Right ventricle myocardium superior (tissue), 1 donor: Measurements from ENCODE around the gene SANBR. TPM values are rescaled to one million over a fixed set of nuclear protein-coding genes. Genes with fewer than 3 reads are reported as not detected.

Source experiments
- ATAC-seq: fragments of 200-7000 bp; cut with Tn5 transposase; one replicate; pipeline ENCODE4 v1.9.1; 2020; ENCODE audit warnings: mild to moderate bottlenecking; ENCODE audit not compliant: poor library complexity
- DNase-seq: peaks from one replicate; pipeline ENCODE4 v3.0.0-alpha.2; 2020
- intact Hi-C: fragments of 100-400 bp; cut with DNase I; formaldehyde crosslinking; loops from one replicate; pipeline ENCODE4 v1.11.2; 2022
- total RNA-seq: library from RNA; stranded (reverse); fragmentation: NEBNext Ultra II Directional; extraction: Animal tissue kit (Norgen Biotek cat#: 25700); gene quantifications from one replicate; pipeline ENCODE4 v1.2.1, GENCODE V29; 2021
- donor health status: DM: no; HTN: yes; CAD: no; lungs with severe emphysema.

SANBR gene
- total RNA-seq, 1 donor from 2014 or later: 6.2 TPM

DNA sequence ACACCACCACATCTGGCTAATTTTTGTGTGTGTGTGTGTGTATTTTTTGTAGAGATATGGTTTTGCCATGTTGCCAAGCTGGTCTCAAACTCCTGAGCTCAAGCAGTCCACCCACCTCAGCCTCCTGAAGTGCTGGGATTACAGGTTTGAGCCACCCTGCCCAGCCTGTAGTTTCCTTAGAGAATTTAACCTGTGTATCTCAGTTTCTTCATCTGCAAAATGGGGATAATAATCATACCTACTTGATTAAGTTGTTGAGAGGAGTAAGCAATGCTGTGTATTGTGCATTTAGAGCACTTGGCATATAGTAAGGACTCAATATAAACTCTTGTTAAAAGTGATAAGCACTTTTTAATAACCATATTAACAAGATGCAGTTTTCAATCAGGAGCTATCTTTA, 6.3 kb upstream of the SANBR start:
- ATAC-seq (no peak), DNase-seq (no peak)
- intact Hi-C loops: no loop called here

DNA sequence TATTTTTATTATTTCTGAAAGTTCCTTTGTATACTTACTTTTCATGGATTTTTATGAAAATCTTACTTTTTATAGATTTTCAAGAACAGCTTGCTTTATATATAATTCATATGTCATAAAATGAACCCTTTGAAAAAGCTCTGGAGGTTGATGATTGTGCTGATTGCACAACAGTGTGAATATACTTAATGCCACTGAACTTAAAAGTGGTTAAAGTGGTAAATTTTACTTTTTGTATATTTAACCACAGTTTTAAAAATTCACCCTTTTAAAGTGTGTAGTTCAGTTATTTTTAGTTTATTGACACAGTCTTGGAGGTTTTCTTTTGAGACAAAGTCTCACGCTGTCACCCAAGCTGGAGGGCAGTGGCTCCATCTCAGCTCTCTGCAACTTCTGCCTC, 8.4 kb downstream of the SANBR start:
- ATAC-seq: no peak
- DNase-seq: no peak
- intact Hi-C loops: no loop called here

DNA sequence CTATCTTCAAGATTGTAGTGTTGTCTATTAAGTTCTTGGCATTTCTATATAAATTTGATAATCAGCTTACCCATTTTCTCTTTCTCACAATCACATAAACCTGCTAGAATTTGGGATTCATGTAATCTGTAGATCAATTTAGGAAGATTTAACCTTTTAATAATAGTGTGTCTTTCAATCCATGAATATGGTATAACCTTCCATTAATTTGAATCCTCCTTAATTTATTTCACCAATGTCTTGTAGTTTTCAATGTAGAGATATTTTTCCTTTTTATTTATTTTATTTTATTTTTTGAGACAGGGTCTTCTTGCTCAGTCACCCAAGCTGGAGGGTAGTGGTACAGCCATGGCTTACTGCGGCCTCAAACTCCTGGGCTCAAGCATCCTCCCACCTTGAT, 20.2 kb downstream of the SANBR start:
- intact Hi-C loops: no loop called here
- DNase-seq (no peak), ATAC-seq (no peak)

DNA sequence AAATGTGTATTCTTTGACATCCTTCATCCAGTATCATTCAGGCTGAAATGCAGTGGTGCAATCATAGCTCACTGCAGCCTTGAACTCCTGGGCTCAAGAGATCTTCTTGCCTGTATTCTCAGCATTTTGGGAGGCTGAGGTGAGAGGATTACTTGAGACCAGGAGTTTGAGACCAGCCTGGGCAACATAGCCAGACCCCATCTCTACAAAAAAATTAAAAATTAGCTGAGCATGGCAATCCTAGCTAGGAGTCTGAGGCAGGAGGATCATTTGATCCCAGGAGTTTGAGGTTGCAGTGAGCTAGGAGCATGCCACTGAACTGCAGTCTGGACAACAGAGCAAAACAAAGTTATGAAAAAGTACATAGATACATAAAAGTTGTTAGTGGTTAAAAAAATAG, 24.1 kb downstream of the SANBR start:
- no peak for DNase-seq
- intact Hi-C loops: no loop called here
- ATAC-seq: no peak

DNA sequence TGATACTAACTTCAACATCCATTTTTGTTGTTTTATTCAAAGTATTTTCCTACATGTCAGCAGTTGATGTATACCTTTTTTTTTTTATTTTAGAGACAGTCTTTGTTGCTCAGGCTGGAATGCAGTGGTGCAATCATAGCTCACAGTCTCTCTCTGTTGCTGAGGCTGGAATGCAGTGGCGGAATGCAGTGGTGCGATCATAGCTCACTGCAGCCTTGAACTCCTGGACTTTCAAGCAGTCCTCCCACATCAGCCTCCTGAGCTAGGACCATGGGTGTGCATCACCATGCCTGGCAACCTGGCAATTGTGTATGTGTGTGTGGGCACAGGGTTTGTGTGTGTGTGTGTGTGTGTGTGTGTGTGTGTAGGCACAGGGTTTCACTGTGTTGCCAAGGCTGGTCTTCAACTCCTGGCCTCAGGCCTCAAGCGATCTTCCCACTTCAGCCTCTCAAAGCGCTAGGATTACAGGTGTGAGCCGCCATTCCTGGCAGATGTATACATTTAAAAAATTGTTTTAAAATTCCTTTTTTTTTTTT, 24.8 kb downstream of the SANBR start:
- intact Hi-C loops: no loop called here
- ATAC-seq (no peak), DNase-seq (no peak)

DNA sequence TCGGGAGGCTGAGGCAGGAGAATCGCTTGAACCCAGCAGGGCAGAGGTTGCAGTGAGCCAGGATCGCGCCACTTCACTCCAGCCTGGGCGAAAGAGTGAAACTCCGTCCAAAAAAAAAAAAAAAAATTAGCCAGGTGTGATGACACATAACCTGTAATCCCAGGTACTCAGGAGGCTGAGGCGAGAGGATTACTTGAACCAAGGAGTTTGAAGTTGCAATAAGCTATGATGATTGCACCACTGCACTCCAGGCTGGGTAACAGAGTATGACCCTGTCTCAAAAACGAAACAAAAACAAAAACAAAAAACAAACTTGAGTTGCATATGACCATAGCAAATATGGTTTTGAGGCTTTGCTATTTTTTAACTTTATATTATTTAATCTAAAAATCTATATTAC, 25.8 kb downstream of the SANBR start:
- intact Hi-C loops: no loop called here
- DNase-seq (no peak), ATAC-seq (no peak)

DNA sequence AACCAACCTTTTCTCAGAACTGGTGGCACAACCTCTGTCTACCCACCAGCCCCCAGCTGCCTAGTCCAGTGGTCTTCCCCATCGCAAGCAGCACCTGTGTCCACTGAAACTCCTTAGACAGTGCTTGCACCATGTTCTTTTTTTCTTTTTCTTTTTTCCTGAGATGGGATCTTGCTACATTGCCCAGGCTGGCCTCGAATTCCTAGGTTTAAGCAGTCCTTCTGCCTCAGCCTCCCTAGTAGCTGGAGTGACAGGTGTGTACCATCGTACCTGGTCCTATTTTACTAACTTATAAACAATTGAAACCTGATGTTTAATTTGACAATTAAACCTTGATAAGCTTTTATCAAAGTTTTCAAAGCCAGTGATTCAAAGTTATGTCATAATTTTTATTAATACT, 30.8 kb downstream of the SANBR start:
- intact Hi-C loops: no loop called here
- DNase-seq (no peak), ATAC-seq (no peak)

DNA sequence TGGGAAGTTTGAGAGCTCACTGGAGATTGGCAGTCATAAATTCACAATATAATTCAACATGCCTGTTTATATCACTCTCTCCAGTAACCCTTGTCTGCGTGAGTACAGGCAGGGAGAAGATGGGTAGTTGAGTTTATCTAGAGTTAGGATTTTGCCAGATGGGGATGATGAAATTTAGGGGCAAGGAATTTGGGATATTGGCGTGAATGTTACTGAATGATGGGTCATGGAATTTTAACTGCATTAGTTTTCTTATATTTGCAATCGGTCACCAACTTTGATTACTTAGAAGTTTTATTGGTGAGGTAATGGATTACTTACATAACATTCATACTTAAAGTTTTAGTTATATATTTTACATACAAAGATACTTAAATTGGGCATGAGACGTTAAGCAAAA, 35.1 kb downstream of the SANBR start:
- DNase-seq (no peak), ATAC-seq (no peak)
- intact Hi-C loops: no loop called here

DNA sequence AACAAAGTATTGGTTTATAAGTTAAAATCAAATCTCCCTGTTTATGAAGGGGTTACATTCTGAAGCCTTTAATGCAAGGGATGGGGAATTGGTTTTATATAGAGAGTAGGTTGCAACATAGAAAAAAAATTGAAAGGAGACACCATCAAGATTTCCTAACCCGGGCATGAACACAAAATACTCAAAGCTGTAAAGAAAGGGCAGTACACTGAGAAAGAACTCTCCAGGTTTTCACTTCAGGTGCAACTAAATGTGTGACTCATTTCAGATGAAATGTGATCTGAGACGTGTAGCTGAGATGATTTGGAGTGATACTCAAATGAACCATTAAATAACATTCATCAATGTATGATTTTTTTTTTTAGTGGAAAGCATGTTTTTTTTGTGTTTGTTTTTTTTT, 43.6 kb downstream of the SANBR start:
- intact Hi-C loops: no loop called here
- no peak for ATAC-seq
- DNase-seq: no peak

DNA sequence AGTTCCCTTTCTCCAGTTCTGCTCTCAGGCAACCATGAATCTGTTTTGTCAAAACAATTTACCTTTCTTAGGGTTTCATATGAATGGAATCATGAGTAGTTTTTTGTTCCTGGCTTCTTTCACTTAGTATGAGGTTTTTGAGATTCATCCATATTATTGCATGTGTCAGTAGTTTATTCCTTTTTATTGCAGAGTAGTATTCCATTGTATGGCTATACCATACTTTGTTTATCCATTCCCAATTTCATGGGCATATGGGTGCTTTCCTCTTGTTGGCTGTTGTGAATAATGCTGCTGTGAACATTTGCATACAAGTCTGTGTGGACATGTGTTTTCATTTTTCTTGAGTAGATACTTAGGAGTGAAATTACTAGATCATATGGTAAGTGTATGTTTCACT, 46.0 kb downstream of the SANBR start:
- no peak for DNase-seq
- intact Hi-C loops: no loop called here
- no peak for ATAC-seq

DNA sequence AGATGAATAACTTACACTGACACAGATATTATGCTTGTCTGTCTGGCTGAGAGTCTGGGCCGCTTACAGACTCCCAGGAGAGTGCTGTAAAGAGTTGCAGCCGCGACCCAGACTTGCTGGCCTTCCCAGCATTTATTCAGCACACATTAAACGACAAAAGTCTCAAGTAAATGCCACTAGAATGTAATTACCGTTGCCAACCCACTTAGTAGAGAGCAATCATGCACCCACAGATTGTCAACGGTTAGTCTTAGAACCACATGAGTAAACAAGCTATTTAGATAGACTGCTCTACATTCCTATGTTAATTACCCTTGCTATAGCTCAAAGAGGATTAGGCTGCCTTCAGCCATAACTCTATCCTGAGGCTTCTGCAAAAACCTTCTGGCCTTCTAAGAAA, 48.5 kb downstream of the SANBR start:
- intact Hi-C loops: no loop called here

More for the DNA sequence above, 48.5 kb downstream of the SANBR start:
- ATAC-seq (no peak), DNase-seq (no peak)

Other genes starting within 250 kb of the SANBR start
- 4.4 TPM for gene REL, start 184.3 kb upstream of the SANBR start, total RNA-seq
- 19.5 TPM for gene PEX13, start 48.2 kb upstream of the SANBR start, total RNA-seq
- 5.0 TPM for gene PUS10, start 47.6 kb upstream of the SANBR start, total RNA-seq
- 30.7 TPM for gene C2orf74, start 96.3 kb downstream of the SANBR start, total RNA-seq